Sigmoid colon (tissue), 7 donors: ENCODE data around the gene TAX1BP1. TPM values are rescaled to one million over a fixed set of nuclear protein-coding genes. Genes with fewer than 3 reads are reported as not detected.

Experiments used
- DNase-seq: peaks from one replicate; pipeline ENCODE4 v3.0.0-alpha.2; 2019
- H3K27ac ChIP-seq, 4 donors: fragments of 200-600 bp; sonication (generic); one replicate each; pipeline ENCODE4 v1.5.1; 2016 to 2019; ENCODE audit warnings: mild to moderate bottlenecking in 1 of 4
- H3K27me3 ChIP-seq, 3 donors: fragments of 200-600 bp; sonication (generic); one replicate each; pipeline ENCODE4 v1.5.1; 2019; ENCODE audit warnings: mild to moderate bottlenecking in 1 of 3
- H3K36me3 ChIP-seq, 4 donors: fragments of 200-600 bp; sonication (generic); one replicate each; pipeline ENCODE4 v1.5.1; 2016 to 2019
- H3K4me1 ChIP-seq, 4 donors: fragments of 200-600 bp; sonication (generic); one replicate each; pipeline ENCODE4 v1.5.1; 2017 to 2019
- H3K4me3 ChIP-seq, 4 donors: fragments of 200-600 bp; sonication (generic); one replicate each; pipeline ENCODE4 v1.5.1; 2017 to 2019; ENCODE audit warnings: mild to moderate bottlenecking in 2 of 4, moderate library complexity in 1 of 4
- H3K9me3 ChIP-seq, 4 donors: fragments of 200-600 bp in 3 of 4; sonication (generic) in 3 of 4; one replicate each; pipeline versions ENCODE4 v1.5.1 to v1.6.1; 2013 to 2019
- EP300 ChIP-seq, 4 donors: sonication (generic); formaldehyde crosslinking; IDR thresholded peaks; one replicate each; pipeline ENCODE4 v1.6.1; 2017; ENCODE audit warnings: antibody characterized with exemption in 4 of 4
- POLR2A ChIP-seq, 2 donors: fragments of 450-650 bp; IDR thresholded peaks; one replicate each; pipeline ENCODE4 v1.6.1; 2016; ENCODE audit warnings: antibody characterized with exemption in 2 of 2, mild to moderate bottlenecking in 2 of 2, moderate library complexity in 2 of 2
- POLR2AphosphoS5 ChIP-seq, 4 donors: sonication (generic); formaldehyde crosslinking; IDR thresholded peaks; one replicate each; pipeline ENCODE4 v1.6.1; 2017; ENCODE audit warnings: antibody characterized with exemption in 4 of 4
- WGBS, 2 donors: extraction: QIAGEN DNeasy Blood & Tissue Kit; methylation state at CpG; one replicate each; pipeline ENCODE4 v1.1.7; 2013; 5-methylcytosine and 5-hydroxymethylcytosine counted together
- intact Hi-C: fragments of 100-400 bp; cut with DNase I; formaldehyde crosslinking; loops from one replicate; pipeline ENCODE4 v1.15.1; 2023
- polyA plus RNA-seq, 3 donors: library from polyadenylated mRNA; stranded (reverse); fragments of 200-250 nt; gene quantifications; one replicate each; pipeline ENCODE4 v1.2.3, GENCODE V29; 2013
- total RNA-seq, 4 donors: library from RNA; depleted of rRNA; stranded (reverse); fragments of >200 nt; gene quantifications; one replicate each; pipeline ENCODE4 v1.1.0, GENCODE V29; 2016
- TF ChIP-seq, protein P1 (sequence below), 4 experiments: fragments of 450-650 bp in 3 of 4; fragments of 200-600 bp in 1 of 4; IDR thresholded peaks; one replicate each; pipeline ENCODE4 v1.5.1; 2016 to 2019; ENCODE audit warnings: antibody characterized with exemption in 4 of 4, mild to moderate bottlenecking in 3 of 4, moderate library complexity in 2 of 4
- donor health status: healthy with polysubstance abuse.
- donor health status: Bipolar disorder and iron deficiency.
- donor health status: healthy.

Gene TAX1BP1
- total and polyA plus RNA-seq, 7 donors = 72.7 to 170 (median 111) TPM

DNA sequence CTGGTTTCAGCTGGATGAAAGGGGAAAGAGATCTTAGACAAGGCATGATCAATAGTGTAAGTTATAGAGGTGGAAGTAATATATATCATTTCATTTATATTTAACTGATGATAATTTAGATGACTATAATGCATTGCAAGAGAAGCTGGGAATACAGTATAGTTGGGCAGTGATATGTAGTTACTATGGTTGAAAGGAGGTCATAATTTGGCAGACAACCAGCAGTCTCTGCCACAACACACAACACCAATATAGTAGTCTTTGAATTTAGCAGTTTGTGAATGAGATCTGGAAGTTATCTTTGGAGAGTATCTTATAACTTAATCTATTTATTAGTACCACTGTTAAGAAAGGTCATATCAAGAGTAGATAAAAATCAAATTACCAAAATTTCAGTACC, 39.9 kb downstream of the TAX1BP1 start:
- Histone ChIP-seq H3K27ac (no peak overlapping the region), H3K36me3 (peaks cover 0 to 5% (median 0%) of the 10 kb centered on the region in 4 donors), H3K4me3 (no peak overlapping the region), H3K9me3 (no peaks in the 10 kb centered on the region), H3K27me3 (no peaks in the 10 kb centered on the region), H3K4me1 (peaks cover 0 to 20% (median 9%) of the 10 kb centered on the region in 4 donors)
- intact Hi-C loops = loop anchor here (5.0 to 10.0 kb wide), 4 partner anchors 145 to 578 kb away; partner anchors contain the start of gene HOXA13
- no peak for DNase-seq
- no peak for TF ChIP-seq EP300 (IDR thresholded peaks at IDR 0.05)
- no peak for TF ChIP-seq POLR2A (IDR thresholded peaks at IDR 0.05)
- TF ChIP-seq, protein P1, sequence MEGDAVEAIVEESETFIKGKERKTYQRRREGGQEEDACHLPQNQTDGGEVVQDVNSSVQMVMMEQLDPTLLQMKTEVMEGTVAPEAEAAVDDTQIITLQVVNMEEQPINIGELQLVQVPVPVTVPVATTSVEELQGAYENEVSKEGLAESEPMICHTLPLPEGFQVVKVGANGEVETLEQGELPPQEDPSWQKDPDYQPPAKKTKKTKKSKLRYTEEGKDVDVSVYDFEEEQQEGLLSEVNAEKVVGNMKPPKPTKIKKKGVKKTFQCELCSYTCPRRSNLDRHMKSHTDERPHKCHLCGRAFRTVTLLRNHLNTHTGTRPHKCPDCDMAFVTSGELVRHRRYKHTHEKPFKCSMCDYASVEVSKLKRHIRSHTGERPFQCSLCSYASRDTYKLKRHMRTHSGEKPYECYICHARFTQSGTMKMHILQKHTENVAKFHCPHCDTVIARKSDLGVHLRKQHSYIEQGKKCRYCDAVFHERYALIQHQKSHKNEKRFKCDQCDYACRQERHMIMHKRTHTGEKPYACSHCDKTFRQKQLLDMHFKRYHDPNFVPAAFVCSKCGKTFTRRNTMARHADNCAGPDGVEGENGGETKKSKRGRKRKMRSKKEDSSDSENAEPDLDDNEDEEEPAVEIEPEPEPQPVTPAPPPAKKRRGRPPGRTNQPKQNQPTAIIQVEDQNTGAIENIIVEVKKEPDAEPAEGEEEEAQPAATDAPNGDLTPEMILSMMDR (IDR thresholded peaks at IDR 0.05) = no peak
- no peak for TF ChIP-seq POLR2AphosphoS5 (IDR thresholded peaks at IDR 0.05)

DNA sequence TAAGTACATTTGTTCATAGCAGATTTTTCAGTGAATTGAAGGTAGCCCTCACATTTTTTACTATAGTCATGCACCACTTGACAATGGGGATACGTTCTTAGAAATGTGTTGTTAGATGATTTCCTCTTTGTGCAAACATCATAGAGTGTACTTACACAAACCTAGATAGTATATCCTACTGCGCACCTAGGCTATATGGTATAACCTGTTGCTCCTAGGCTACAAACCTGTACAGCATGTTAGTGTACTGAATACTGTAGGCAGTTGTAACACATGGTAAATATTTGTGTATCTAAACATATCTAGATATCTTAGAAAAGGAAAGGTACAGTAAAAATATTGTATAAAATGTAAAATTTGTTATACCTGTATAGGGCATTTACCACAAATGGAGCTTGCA, 41.2 kb downstream of the TAX1BP1 start:
- Histone ChIP-seq H3K9me3 (no peaks in the 10 kb centered on the region), H3K27ac (no peak overlapping the region), H3K27me3 (no peaks in the 10 kb centered on the region), H3K4me1 (peaks cover 0 to 20% (median 9%) of the 10 kb centered on the region in 4 donors), H3K36me3 (peaks cover 0 to 19% (median 1%) of the 10 kb centered on the region in 4 donors), H3K4me3 (no peak overlapping the region)
- intact Hi-C loops = loop anchor here (5.0 to 10.0 kb wide), 3 partner anchors 144 to 579 kb away; partner anchors contain the start of gene HOXA13
- no peak for DNase-seq
- 74 to 92% methylated on average over 2 of the region's 2 CpGs for WGBS, 2 donors
- TF ChIP-seq, protein P1 (IDR thresholded peaks at IDR 0.05) = no peak
- TF ChIP-seq POLR2AphosphoS5 (IDR thresholded peaks at IDR 0.05) (no peak), EP300 (IDR thresholded peaks at IDR 0.05) (no peak), POLR2A (IDR thresholded peaks at IDR 0.05) (no peak)

DNA sequence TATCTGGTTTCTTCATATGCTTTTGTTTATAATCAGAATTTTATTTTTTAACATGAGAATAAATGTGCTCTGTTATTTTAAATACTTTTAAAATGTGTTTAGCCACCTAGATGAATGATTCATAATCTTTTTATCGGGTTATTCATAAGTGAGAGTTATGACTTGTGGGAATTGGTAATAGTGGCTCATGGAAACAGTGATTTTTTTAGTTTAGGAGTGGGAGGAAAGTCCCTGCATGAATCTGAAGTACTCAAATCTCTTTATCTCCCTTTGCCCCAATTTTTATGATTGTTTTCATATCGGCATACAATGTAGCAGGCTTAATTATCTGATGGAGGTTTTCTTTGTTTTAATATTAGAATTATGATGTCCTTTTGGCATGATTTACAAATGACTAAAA, 42.9 kb downstream of the TAX1BP1 start:
- peaks cover 0 to 9% (median 8%) of the 10 kb centered on the region in 4 donors for H3K4me1 ChIP-seq
- H3K27ac ChIP-seq = no peak overlapping the region
- TF ChIP-seq EP300 (IDR thresholded peaks at IDR 0.05) (no peak), POLR2AphosphoS5 (IDR thresholded peaks at IDR 0.05) (no peak), POLR2A (IDR thresholded peaks at IDR 0.05) (no peak)
- TF ChIP-seq, protein P1 (IDR thresholded peaks at IDR 0.05) = no peak

GRCh38 chr7:27784399-27785053, 44.6 kb downstream of the TAX1BP1 start:
- Histone ChIP-seq H3K4me3 (no peak overlapping the region), H3K4me1 (peaks cover 0 to 9% (median 8%) of the 10 kb centered on the region in 4 donors), H3K27ac (no peak overlapping the region), H3K36me3 (peaks cover 0 to 47% (median 6%) of the 10 kb centered on the region in 4 donors), H3K9me3 (no peaks in the 10 kb centered on the region), H3K27me3 (no peaks in the 10 kb centered on the region)
- no peak for DNase-seq
- intact Hi-C loops = loop anchor here (5.0 to 10.0 kb wide), 3 partner anchors 140 to 582 kb away; partner anchors contain the start of gene HOXA13
- TF ChIP-seq EP300 (IDR thresholded peaks at IDR 0.05) = no peak
- TF ChIP-seq, protein P1 (IDR thresholded peaks at IDR 0.05) = peak in 3 of 4 experiments; percentile 36 to 46 (median 42)
- 48 to 53% methylated on average over 6 of the region's 6 CpGs for WGBS, 2 donors

More for the DNA sequence above, 42.9 kb downstream of the TAX1BP1 start:
- Histone ChIP-seq H3K27me3 (no peaks in the 10 kb centered on the region), H3K36me3 (peaks cover 0 to 35% (median 6%) of the 10 kb centered on the region in 4 donors), H3K4me3 (no peak overlapping the region), H3K9me3 (no peaks in the 10 kb centered on the region)
- intact Hi-C loops = loop anchor here (5.0 to 10.0 kb wide), 3 partner anchors 142 to 581 kb away; partner anchors contain the start of gene HOXA13
- DNase-seq = no peak
- 43 to 69% methylated on average over 2 of the region's 2 CpGs for WGBS, 2 donors
